HepG2 (cell line): ENCODE results near the gene BMP6. TPM values are rescaled to one million over a fixed set of nuclear protein-coding genes. Genes with fewer than 3 reads are reported as not detected.

Experiments
- ATRX ChIP-seq: sonication (generic); formaldehyde crosslinking; IDR thresholded peaks from 2 replicates; pipeline ENCODE4 v1.4.0; 2020; ENCODE audit warnings: missing genetic modification reagents, borderline replicate concordance
- CTCF ChIP-seq: sonication (generic); formaldehyde crosslinking; IDR thresholded peaks from 2 replicates; pipeline ENCODE4 v1.5.0; 2020; ENCODE audit warnings: mild to moderate bottlenecking, missing genetic modification reagents, moderate library complexity
- HOXA9 ChIP-seq: sonication (generic); formaldehyde crosslinking; IDR thresholded peaks from 2 replicates; pipeline ENCODE4 v1.8.1; 2022; ENCODE audit warnings: missing genetic modification reagents, mild to moderate bottlenecking, moderate library complexity, borderline replicate concordance
- MBD4 ChIP-seq: IDR thresholded peaks from 2 replicates; pipeline ENCODE4 v1.6.1; 2012; ENCODE audit warnings: low read length, inconsistent platforms, borderline replicate concordance
- REL ChIP-seq: sonication (generic); formaldehyde crosslinking; conservative IDR thresholded peaks from 2 replicates; pipeline ENCODE4 v1.8.0; 2022; ENCODE audit warnings: mild to moderate bottlenecking, missing genetic modification reagents, moderate library complexity
- SRSF1 ChIP-seq: fragments of 200-400 bp; formaldehyde crosslinking; optimal IDR thresholded peaks from 2 replicates; pipeline ENCODE3; 2017; ENCODE audit warnings: mild to moderate bottlenecking, low read depth, low read length, moderate library complexity
- SYNCRIP ChIP-seq: fragments of 200-400 bp; formaldehyde crosslinking; IDR thresholded peaks from 2 replicates; pipeline ENCODE4 v1.6.1; 2018; ENCODE audit warnings: mild to moderate bottlenecking, low read depth, low read length; ENCODE audit not compliant: insufficient read depth
- TBX2 ChIP-seq: sonication (generic); formaldehyde crosslinking; IDR thresholded peaks from 2 replicates; pipeline ENCODE4 v1.5.0; 2020; ENCODE audit warnings: missing genetic modification reagents, mild to moderate bottlenecking, borderline replicate concordance
- THAP11 ChIP-seq: IDR thresholded peaks from 2 replicates; pipeline ENCODE4 v1.6.1; 2016; ENCODE audit warnings: missing biosample characterization, missing genetic modification reagents
- ZBTB14 ChIP-seq: sonication (generic); formaldehyde crosslinking; IDR thresholded peaks from 2 replicates; pipeline ENCODE4 v1.4.0; 2020; ENCODE audit warnings: missing genetic modification reagents
- ZBTB7A ChIP-seq: sonication (generic); formaldehyde crosslinking; IDR thresholded peaks from 2 replicates; pipeline ENCODE4 v1.8.0; 2022; ENCODE audit warnings: mild to moderate bottlenecking, missing genetic modification reagents
- ZKSCAN5 ChIP-seq: sonication (generic); formaldehyde crosslinking; IDR thresholded peaks from 2 replicates; pipeline ENCODE4 v1.5.1; 2020; ENCODE audit warnings: mild to moderate bottlenecking, missing genetic modification reagents
- ZMAT3 ChIP-seq: sonication (generic); formaldehyde crosslinking; conservative IDR thresholded peaks from 2 replicates; pipeline ENCODE4 v1.7.0; 2021; ENCODE audit warnings: missing genetic modification reagents
- ZNF3 ChIP-seq: IDR thresholded peaks from 2 replicates; pipeline ENCODE4 v1.7.0; 2017; ENCODE audit warnings: inconsistent platforms
- ZNF337 ChIP-seq: sonication (generic); formaldehyde crosslinking; IDR thresholded peaks from 2 replicates; pipeline ENCODE4 v1.5.1; 2020; ENCODE audit warnings: missing genetic modification reagents, low read depth, mild to moderate bottlenecking, borderline replicate concordance
- ZNF350 ChIP-seq: sonication (generic); formaldehyde crosslinking; IDR thresholded peaks from 2 replicates; pipeline ENCODE4 v1.4.0; 2020; ENCODE audit warnings: mild to moderate bottlenecking, low read depth, missing genetic modification reagents, borderline replicate concordance
- ZNF556 ChIP-seq: sonication (generic); formaldehyde crosslinking; IDR thresholded peaks from 2 replicates; pipeline ENCODE4 v1.4.0; 2020; ENCODE audit warnings: mild to moderate bottlenecking, missing genetic modification reagents, borderline replicate concordance
- ZNF574 ChIP-seq: sonication (generic); formaldehyde crosslinking; IDR thresholded peaks from 2 replicates; pipeline ENCODE4 v1.4.0; 2020; ENCODE audit warnings: missing genetic modification reagents
- ZNF747 ChIP-seq: sonication (generic); formaldehyde crosslinking; IDR thresholded peaks from 2 replicates; pipeline ENCODE4 v1.8.1; 2023; ENCODE audit warnings: missing genetic modification reagents, mild to moderate bottlenecking, borderline replicate concordance
- ZNF75D ChIP-seq: sonication (generic); formaldehyde crosslinking; IDR thresholded peaks from 2 replicates; pipeline ENCODE4 v1.8.1; 2023; ENCODE audit warnings: missing genetic modification reagents, mild to moderate bottlenecking, borderline replicate concordance
- polyA plus RNA-seq, 8 experiments: library from polyadenylated mRNA; depleted of rRNA in 3 of 8; stranded (reverse) in 7 of 8; unstranded in 1 of 8; fragments of >200 nt; fragmentation: Illumina TruSeq in 4 of 8; extraction: Trizol in 4 of 8; gene quantifications; 2 replicates each; pipeline versions ENCODE4 v1.2.1 to v1.2.3, GENCODE V29; 2011 to 2016; ENCODE audit warnings: low read depth in 4 of 8, missing spikeins in 1 of 8, mixed read lengths in 1 of 8; ENCODE audit not compliant: insufficient read depth in 1 of 8
- total RNA-seq, 5 experiments: library from RNA; depleted of rRNA; stranded (reverse); fragments of >200 nt; fragmentation: Illumina TruSeq; extraction: Trizol; gene quantifications; 2 replicates each; pipeline ENCODE4 v1.2.3, GENCODE V29; 2016; ENCODE audit warnings: low read depth in 1 of 5

BMP6 gene
- total and polyA plus RNA-seq, 2 of the 13 experiments (the other 11 are each of a cell fraction or from before 2014, with no cell fraction given): 0.09 to 0.18 TPM

- TF ChIP-seq ZNF556 (CRISPR knock-in tag): no peak
- TF ChIP-seq ZBTB7A (CRISPR knock-in tag): no peak
- no peak for TF ChIP-seq ZNF747 (CRISPR knock-in tag)
- no peak for TF ChIP-seq ZNF75D (CRISPR knock-in tag)
- no peak for TF ChIP-seq TBX2
- TF ChIP-seq ZMAT3: no peak
- no peak for TF ChIP-seq ATRX (CRISPR knock-in tag)
- no peak for TF ChIP-seq ZKSCAN5
- no peak for TF ChIP-seq SYNCRIP
- TF ChIP-seq SRSF1: no peak
- TF ChIP-seq MBD4: no peak
- peak; percentile 91 for TF ChIP-seq ZNF3 (CRISPR knock-in tag)
- TF ChIP-seq HOXA9 (CRISPR knock-in tag): no peak
- TF ChIP-seq THAP11 (CRISPR knock-in tag): peak; percentile 77
- no peak for TF ChIP-seq ZNF350
- no peak for TF ChIP-seq CTCF (CRISPR knock-in tag)
- TF ChIP-seq ZNF337 (CRISPR knock-in tag): no peak
- no peak for TF ChIP-seq ZBTB14
- TF ChIP-seq ZNF574: no peak
- no peak for TF ChIP-seq REL
These were observed 27.9 kb upstream of the BMP6 start (continued) for GRCh38 chr6:7697820-7698623.
